Stimulated activated CD8-positive, alpha-beta memory T cell treated with anti-CD3 and anti-CD28 coated beads, Interleukin-12 subunit alpha, Interleukin-12 subunit beta, amount 100 ng/mL, for 1 hour (primary cell): ENCODE results near the gene MRC1.

Experiments
- DNase-seq: peaks from one replicate; pipeline ENCODE4 v3.0.0-alpha.2; 2020; ENCODE audit warnings: low read depth

MRC1 gene

DNA sequence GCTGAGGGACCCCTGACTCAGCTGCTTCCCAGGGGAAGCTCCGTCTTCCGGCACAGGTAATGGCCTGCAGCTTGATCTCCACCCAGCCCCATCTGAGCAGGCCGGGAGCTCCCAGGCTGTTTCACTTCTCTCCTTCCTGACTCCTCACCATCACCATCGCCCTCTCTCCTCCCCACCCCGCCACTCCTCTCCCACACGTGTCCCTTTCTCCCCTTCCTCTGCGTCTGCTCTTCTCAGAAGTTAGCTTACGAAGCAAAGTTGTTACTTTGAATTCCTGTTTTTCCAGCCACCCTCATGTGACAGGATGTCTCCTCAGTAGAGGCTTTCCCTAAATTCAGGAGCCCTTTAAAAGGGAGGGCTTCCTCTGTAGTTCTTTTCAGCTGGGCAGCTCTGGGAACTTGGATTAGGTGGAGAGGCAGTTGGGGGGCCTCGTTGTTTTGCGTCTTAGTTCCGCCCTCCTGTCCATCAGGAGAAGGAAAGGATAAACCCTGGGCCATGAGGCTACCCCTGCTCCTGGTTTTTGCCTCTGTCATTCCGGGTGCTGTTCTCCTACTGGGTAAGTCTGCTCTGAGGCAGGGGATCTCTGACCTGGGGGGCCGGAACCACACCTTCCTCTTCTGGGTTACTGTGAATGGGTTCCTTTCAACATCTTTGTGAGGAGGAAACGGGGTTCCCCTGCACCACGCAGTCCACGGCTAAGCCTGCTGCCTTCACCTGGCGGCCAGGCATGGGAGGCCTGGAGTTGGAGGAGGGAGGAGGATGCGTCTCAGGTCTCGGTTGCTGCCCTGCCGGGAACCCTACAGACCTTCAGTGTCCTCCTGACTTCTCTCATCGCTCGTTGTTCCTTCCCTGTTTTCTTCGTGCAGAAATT is at the start of gene MRC1:
Gene MRC1 (plus strand): TSS at position 378 of the 871 bp plus-strand sequence. CDS start 118 bp downstream, at position 496.
- DNase-seq: no peak

DNA sequence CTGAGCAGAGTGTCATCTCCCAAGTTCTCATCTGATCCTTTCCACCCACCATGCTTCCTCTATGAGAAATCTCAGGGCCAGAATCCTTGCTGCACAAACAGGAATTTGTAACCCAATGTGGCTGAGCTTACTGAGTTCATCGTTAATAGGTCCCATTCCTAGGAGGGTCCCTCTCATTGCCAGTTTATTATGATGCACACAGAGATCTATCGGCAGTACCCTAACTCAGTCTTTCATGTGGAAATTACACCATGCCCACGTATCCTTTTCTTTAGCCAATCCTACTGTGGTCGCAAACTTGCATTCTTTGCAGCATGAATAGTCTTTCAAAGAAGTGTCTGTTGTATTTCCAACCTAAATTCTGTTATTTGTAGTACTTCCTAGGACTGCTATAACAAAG is 45.0 kb upstream of the MRC1 start:
- no peak for DNase-seq

DNA sequence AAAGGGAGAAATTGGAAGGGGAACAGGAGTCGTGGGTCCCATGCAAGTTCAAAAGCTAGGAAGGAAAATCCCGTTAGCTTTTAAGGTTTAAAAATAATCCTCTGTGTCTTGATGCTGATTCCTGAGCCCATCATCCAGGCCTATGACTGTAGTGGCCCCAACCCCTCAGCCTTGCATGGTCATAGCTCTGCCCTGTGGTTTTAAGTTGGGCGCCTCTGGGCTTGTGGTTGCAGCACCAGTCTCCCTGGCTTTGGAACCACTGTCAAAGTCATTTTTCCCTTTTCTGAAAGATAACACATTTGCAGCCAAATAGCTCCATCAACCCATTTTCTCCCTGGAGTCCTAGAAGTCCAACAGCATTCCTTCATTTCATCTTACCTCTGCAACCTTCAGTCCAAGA is 43.5 kb upstream of the MRC1 start:
- no peak for DNase-seq

DNA sequence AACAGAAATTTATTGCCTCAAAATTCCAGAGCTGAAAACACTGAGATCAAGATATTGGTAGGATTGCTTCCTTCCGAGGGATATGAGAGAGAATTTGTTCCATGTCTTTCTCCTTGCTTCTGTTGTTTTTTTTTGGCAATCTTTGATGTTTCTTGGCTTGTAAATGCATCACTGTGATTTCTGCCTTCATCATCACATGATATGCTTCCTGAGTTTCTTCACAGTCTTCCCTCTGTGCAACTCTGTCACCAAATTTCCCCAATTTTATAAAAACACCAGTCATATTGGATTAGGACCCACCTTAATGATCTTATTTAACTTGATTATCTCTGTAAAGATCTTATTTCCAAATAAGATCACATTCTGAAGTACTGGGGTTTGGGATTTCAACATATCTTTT is 42.4 kb upstream of the MRC1 start:
- no peak for DNase-seq

DNA sequence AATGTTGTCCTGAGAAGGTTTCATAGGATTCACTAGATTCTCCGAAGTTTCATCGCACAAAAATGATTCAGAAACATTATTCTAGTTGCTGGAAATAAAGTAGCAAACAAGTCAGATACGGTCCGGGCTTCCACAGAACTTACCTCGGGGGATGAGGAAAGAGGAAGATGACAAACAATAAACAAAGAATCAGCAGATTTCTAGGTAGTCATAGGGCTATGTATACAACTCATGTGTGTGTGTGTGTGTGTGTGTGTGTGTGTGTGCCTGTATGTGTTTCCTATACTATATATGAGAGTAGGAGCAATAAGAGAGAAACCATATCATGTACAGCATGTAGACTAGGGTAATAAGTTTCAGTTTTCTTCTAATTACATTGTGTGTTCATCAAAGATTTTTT is 40.7 kb upstream of the MRC1 start:
- no peak for DNase-seq

DNA sequence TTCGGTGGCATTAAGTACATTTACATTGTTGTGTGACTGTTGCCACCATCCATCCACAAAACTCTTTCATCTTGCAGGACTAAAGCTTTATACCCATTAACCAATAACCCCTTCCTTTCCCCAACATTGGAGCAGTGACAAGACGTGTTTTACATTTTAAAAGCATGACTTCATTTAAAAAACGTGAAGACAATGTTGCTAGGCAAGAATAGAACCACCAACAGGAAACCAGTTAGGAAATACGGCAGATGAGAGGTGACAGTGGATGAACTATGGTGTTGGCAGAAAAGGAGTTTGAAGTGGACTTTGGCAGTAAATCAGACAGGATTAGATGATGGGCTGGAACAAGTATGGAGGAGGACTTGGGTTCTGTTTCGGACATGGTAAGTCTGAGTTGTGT is 40.2 kb upstream of the MRC1 start:
- no peak for DNase-seq

DNA sequence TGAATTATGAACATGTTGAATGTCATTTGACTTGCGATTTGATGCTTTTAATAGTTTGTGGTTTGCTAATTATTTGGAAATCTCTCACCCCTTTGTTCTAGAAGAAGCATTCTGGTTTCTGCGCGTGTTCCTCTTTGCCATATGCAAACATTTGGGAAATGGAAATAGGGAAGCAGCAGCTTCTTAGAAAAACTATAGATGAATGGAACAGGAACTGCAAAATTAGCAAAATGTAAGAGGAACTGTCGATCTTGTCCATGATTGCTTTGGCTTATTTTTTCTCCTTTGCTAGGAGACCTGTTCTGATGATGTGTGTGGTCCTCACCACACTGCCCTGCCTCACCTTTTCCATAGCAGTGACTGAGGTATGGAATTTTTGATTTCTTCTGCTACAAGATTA is 38.1 kb upstream of the MRC1 start:
- no peak for DNase-seq

DNA sequence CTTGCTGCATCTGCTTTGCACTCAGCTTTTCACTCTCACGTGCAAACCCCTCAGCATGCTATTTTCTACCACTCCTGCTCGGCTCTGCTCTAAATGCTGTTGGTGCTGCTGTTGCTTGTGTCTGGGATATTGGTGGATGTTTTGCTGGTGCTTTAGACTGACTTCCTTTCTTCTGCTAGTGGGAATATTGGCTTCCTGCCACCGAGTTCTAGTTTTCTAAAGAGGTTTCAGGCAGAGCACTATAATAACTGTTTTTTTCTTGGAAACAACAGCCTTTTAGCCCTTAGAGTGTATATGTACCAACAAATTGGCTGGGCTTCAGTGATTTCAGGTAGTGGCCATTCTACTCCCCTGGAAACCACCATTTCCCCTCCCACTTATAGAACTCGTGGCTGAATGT is 29.4 kb upstream of the MRC1 start:
- no peak for DNase-seq

DNA sequence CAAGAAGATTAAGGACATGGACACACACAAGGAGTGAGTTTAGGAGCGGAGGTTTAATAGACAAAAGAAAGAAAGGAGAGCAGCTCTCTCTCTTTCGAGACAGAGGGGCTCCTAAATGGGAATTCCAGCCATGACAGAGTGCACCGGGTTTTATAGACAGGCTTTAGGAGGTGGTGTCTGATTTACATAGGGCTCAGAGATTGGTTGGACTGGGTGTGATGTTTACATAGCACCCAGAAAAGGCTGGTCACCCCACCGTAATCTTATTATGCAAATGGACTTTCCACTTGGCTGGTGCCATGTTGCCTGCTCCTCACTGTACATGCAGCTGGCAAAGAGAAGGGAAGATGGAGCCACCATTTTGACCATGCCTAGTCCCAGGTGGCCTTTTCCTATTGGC is 28.4 kb upstream of the MRC1 start:
- no peak for DNase-seq

DNA sequence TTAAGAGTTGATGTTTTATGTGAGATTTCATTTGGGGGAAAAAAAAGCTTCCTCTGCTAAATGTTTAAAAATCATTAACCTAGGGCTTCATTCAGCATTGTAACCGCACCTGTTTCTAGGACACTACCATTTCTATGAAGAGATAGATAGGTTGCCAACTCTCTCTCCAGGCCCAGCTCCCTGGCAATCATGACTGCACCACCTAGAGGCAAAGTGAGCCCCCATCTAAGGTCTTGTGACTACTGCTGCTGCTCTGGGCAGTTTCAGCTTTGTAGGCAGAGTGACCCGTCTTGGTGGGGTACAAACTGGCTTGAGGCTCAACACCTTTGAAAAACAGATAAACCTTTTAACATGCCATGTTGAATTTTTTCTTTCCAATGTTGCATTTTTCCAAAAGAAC is 27.3 kb upstream of the MRC1 start:
- no peak for DNase-seq

DNA sequence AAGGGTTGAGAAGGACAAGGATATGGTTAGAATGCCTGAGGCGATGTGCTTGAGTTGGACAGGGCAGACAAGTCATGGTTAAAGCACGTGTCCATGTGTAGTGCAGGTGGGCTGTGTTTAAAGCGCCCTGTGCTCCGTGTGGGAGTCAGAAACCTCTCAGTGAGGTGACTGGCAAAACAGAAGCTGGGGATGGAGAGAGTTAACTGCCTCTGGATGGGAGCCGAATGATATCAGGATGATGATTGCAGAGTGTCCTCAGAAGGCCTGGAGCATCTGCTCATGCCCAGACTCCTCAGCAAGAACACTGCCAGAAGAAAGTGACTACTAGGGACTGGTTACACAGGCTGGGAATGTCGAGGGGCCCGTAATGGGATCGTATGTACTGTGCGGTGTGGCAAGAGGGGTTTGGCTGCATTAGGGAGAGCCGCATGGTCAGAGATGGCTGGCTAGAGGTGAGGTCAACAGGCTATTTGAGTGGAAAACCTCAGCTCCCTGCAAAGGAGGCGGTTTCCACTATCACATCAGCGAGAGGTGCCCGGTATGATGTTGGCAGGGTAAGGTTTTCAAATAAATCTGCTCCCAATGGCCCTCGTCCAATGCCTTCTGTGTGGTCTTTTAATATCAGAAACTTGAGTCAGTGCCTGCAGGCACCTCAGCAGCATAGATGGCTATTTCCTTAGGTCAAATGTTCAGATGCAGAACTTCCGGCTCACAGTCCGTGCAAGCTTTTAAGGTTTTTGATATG is 26.1 kb upstream of the MRC1 start:
- no peak for DNase-seq

DNA sequence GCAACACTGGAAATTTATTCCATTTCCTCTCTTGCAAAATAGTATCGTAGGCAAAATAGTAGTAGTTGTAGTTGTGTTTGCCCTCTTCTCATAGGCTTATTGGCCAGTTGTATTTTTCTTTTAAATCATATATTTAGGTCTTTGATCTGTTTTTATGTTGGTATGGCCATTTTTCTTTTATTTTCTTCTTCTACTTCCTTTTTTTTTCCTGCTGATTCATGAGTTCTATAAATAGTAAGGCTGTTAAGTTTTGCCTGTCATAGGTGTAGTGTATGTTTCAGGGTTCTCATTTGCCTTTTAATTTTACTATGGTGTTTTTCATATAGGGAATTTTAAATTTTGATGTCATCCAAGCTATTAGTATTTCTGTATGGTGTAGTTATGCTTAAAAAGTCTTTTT is 25.4 kb upstream of the MRC1 start:
- DNase-seq: no peak

DNA sequence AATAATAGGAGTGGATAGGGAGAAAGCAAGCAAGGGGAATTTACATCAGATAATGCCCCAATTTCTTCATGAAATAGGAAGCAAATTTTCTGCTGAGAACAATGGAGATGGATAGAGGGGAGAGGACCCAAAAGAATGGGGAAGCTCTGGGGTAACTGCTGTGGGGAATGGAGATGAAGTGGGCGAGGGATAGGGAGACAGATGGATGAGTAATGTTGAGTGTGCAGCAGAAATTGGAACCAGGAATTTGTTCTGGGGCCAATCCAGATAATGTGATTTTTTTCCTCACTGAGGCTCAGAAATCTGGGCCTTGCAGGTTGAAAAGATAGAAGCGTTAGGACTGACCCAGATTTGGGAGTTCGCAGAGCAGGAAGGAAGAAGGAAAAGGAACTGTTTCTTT is 24.5 kb upstream of the MRC1 start:
- DNase-seq: no peak

DNA sequence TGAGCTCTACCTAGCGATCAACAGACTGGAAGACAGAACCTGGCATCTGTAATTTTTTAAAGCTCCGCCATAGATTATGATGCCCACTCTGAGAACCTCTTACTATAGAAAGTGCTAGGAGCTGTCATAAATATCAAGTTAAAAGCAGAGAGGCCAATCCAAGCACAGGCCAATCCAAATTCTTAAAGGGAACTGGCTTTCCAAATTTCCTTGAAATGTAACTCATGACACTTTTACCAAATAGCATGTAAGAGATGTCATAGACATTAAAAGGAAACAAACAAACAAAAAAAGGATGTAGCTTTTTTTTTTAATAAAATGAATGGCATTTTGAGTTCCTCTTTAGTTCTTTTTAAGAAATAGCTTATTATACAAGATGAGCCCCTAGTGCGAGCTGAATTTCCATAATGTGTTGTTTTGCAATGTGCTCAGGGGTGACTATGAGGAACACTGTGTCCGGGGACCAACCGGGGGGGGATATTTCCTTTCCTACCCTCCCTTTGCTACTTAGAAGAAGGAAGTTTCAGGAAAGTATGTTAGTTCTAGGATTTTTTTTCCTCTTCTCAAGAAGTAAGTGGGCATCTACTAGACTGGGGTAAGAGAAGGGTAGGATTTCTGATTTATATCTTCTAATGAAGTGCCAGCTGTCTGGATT is 23.7 kb upstream of the MRC1 start:
- DNase-seq: no peak

DNA sequence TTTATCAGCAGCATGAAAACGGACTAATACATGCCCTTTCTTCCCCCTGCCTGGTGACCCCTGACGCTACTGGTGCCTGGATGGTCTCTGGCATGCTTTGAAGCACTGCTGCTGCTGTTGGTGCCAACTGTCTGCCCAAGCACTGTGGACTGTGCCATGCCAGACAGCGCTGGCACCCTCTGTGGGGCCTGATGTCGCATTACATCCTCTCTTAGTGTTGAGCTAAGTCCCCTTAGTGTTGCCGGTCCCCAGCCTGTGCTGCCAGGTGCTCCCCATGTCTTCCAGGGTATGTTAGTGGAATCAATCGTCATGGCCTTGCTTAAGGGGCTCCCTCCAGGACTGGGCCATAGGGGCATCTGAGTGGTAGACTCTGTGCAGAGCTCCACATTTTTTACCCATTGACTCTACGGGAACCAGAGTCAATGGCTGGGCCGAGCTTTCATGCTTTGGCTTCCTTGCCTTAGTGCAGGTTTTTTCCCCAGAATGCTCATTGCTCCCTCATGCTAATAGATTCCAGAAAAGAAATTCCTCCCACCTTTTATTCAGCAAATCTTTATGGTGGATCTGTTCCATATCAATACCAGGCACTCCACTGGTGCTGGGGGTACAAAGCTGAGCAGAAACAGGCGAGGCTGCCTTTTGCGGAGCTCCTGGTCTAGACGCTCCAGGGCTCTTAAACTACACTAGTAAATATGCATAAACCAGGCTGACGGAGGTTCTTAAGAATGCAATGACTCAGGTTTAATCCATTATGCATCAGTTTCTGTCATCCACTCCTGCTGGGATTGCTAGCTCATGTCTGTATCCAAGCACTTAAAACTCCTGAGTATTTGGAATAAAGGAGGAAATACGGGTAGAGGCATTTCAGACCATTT is 21.8 kb upstream of the MRC1 start:
- DNase-seq: no peak

DNA sequence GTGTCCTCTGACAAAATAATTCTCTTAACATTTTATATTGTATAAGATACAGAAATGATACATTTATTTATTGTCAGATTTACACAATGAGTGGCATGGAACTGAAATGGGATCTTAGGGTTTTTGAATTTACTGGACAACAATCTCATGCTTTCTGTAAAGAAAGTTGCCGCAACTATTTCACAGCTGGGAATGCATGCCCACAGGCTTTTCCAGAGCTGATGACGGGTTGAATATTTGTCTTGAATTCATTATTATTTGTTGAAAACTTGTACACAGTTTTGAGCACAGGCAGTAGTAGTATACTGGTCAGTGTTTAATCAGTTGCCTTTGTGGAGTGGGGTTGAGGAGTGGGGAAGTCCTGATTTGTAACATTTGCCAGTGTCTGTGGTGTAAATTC is 20.5 kb upstream of the MRC1 start:
- DNase-seq: no peak

DNA sequence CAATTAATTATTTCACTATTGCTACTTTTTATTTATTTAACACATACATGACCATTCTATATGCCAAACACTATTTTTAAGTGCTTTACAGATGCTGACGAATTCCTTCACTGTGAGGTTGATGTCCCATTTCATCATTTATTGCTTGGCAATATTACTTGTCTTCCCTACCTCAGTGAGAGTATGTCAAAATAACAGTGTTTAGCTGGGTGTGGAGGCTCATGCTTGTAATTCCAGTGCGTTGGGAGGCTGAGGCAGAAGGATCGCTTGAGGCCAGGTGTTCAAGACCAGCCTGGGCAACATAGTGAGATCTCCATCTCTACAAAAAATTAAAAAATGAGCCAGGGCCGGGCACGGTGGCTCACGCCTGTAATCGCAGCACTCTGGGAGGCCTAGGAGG is 19.8 kb upstream of the MRC1 start:
- no peak for DNase-seq

DNA sequence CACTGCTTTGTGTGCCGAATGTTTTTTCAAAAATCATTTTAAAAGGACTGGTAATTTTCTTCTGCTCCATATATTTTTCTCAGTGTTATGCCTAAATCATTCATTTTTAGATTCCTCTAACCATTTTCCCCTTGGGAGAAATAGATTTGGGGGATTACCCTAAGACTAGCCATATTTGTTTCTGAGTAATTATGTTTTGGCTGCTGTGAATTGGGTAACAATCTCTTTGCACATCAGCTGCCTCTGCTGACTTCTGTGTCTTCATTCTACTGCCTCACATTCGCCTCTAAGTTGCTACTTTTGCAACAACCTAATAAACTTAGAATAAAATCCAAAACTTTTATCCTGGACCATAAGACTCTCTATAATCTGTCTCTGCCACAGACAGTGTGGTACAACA is 18.5 kb upstream of the MRC1 start:
- DNase-seq: no peak

DNA sequence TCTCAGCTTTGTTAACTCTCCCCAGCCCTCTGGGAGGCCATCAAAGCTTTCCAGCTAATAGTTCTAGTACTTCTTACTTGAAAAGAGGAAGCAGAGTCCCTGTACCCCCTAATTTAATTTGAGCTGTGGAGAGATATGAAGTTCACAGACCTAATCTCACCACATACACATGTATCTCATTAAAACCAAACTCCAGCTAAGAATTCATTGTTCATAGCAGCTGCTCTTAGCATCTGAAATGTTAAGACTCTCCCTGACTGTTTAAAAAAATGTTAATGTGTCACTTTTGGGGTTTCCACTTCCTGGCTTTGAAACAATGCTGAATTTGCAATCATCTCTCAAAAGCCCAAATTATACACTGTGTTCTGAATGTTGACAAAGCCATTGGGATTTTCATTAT is 16.2 kb upstream of the MRC1 start:
- DNase-seq: no peak

DNA sequence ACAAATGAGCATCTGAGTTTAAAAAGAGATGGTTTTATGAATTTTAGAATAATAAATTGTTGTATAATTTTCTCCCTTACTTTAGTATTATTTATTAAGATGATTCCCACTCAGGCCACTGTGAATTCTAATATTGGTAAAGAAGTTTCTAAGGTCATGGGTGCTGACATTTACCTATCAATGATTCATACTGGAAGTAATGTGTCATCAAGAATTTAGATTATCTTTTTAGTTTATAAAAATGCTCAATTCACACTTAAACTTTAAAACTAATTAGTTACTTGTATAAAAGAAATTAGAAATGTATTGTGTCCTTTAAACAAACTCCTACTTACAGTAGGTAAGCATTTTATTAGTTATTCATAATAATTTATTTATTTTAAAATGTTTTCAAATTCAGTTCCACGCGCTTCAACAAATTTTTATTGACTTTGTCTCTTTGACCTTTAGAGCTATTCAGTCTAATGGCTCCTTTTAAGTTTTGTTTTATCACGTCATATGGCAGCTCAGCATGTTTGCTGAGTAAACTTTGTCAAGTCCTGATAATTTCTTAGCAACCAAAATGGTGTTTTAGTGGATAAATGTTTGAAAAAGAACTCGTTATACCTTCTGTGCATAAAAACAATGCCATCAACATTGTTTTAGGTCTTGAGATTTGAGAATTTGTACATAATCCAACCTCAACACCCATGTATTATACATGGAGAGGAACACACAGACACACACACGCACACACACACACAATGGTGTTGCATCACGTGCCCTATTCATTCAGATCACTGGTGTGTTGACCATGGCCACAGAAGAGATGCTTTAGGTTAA is 15.1 kb upstream of the MRC1 start:
- DNase-seq: no peak

DNA sequence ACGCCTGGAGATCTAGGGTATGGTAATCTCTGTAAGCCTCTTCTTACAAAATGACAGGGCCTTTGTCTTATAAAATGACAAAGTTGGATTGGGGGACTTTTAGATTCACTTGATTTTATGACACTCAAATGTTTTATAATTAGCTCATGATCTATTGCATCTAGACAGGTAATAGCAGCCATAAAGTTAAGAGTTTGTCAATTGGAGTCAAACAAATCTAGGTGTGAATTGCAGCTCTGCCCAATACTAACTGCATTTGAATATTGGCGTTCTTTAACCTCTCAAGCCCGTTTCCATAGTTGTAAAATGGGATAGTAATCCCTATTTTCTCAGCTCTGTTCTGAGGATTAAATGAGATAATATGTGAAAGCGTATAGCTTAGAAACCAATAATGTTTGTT is 14.1 kb upstream of the MRC1 start:
- no peak for DNase-seq
